ENCODE results near the gene PIP4K2A. TPM values are rescaled to one million over a fixed set of nuclear protein-coding genes. Genes with fewer than 3 reads are reported as not detected.
A peak's percentile ranks its signal among the peaks of the same experiment; 100 is the strongest.

PIP4K2A gene
- total RNA-seq, 2 donors from 2014 or later = 15.0 to 17.8 TPM

DNA sequence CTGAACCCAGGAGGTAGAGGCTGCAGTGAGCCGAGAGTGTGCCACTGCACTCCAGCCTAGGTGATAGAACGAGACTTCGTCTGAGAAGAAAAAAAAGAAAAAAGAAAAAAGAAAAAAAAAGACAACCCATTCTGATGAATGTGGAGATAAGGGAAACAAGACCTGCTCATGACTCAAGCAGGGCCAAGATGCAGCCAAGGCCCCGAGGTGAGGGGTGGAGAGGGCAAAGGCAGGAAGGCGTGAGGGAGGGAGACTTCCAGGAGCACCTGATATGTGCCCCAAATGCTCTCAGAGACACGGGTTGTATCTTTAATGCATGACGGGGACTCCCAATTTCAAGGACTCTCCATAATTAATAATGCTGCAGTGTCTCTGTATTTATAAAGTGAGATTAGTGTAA is 134.6 kb downstream of the PIP4K2A start:
- Mint-ChIP-seq H3K27ac (no peak overlapping the region), H3K4me1 (peaks cover 3% of the 10 kb centered on the region)
- 93 to 95% methylated on average over 5 to 7 of the region's 7 CpGs for WGBS, 2 experiments (ENCODE audit: insufficient coverage in 1 of 2, insufficient read length in 1 of 2)

DNA sequence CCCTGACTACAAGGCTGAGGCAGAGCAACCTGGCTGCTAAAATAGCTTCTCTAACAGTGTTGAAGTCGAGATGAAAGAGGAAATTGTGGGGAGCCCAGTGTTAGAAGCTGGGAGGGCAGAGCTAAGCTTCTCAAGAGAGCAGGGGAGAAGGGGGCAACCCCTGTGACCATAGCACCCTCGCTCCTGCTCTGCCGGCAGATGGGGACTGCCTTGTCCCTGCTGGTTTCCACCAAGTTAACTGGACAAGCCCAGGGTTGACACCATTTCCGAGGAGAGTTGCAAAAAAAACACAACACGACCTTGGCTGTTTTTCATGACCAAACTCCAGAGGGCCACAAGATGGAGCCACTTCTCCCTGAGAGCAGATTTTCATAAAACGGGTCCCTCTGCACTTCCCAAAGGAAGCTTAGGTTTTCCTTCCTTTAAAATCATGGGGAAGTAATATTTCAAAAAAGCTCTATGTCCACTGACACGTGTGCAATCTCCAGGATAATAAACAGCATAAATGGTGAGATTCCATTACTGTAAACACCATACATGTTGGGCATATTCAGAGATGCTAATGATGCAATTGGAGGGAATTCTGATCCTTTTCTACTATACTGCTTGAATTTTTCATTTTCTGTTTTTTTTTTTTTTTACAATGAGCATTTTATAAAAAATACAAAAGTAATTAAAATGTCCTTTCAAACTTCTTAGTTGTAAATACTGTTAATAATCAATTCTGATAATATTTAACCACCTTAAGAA is 140.4 kb downstream of the PIP4K2A start:
- TF ChIP-seq, protein P1, sequence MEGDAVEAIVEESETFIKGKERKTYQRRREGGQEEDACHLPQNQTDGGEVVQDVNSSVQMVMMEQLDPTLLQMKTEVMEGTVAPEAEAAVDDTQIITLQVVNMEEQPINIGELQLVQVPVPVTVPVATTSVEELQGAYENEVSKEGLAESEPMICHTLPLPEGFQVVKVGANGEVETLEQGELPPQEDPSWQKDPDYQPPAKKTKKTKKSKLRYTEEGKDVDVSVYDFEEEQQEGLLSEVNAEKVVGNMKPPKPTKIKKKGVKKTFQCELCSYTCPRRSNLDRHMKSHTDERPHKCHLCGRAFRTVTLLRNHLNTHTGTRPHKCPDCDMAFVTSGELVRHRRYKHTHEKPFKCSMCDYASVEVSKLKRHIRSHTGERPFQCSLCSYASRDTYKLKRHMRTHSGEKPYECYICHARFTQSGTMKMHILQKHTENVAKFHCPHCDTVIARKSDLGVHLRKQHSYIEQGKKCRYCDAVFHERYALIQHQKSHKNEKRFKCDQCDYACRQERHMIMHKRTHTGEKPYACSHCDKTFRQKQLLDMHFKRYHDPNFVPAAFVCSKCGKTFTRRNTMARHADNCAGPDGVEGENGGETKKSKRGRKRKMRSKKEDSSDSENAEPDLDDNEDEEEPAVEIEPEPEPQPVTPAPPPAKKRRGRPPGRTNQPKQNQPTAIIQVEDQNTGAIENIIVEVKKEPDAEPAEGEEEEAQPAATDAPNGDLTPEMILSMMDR (conservative IDR thresholded peaks at IDR 0.05) = peak; percentile 69
- Histone ChIP-seq H3K4me1 (ENCODE audit: control insufficient read depth, insufficient read depth, low read length) (no peaks in the 10 kb centered on the region), H3K36me3 (ENCODE audit: control insufficient read depth, insufficient read depth, low read length) (peaks cover 5% of the 10 kb centered on the region), H3K27me3 (ENCODE audit: control insufficient read depth, insufficient read depth, low read length, poor library complexity, severe bottlenecking) (no peaks in the 10 kb centered on the region), H3K9me3 (ENCODE audit: control insufficient read depth, low read length) (no peaks in the 10 kb centered on the region), H3K4me3 (ENCODE audit: low read length) (no peak overlapping the region), H3K27ac (ENCODE audit: low read depth, low read length) (no peak overlapping the region), H3K9ac (ENCODE audit: extremely low read depth, low read length, poor library complexity, severe bottlenecking) (no peak overlapping the region)
- H3K36me3 Mint-ChIP-seq (ENCODE audit: low read depth) = peaks cover 43% of the 10 kb centered on the region
- WGBS, 2 experiments (ENCODE audit: insufficient coverage in 1 of 2, insufficient read length in 1 of 2) = 71 to 93% methylated on average over 5 to 7 of the region's 7 CpGs
- H3K4me1 Mint-ChIP-seq = no peaks in the 10 kb centered on the region
- H3K27me3 Mint-ChIP-seq (ENCODE audit: insufficient read depth) = no peaks in the 10 kb centered on the region
- H3K27ac Mint-ChIP-seq = no peak overlapping the region
- no peaks in the 10 kb centered on the region for H3K9me3 Mint-ChIP-seq
- peak; percentile 59 for DNase-seq
- no peak overlapping the region for H3K4me3 Mint-ChIP-seq

More for the DNA sequence above, 134.6 kb downstream of the PIP4K2A start:
- Mint-ChIP-seq H3K27me3 (ENCODE audit: insufficient read depth) (no peaks in the 10 kb centered on the region), H3K9me3 (no peaks in the 10 kb centered on the region), H3K4me3 (no peak overlapping the region), H3K36me3 (ENCODE audit: low read depth) (peaks cover 27% of the 10 kb centered on the region)
- Histone ChIP-seq H3K4me1 (ENCODE audit: control insufficient read depth, insufficient read depth, low read length) (no peaks in the 10 kb centered on the region), H3K4me3 (ENCODE audit: low read length) (no peak overlapping the region), H3K9ac (ENCODE audit: extremely low read depth, low read length, poor library complexity, severe bottlenecking) (no peak overlapping the region), H3K36me3 (ENCODE audit: control insufficient read depth, insufficient read depth, low read length) (no peaks in the 10 kb centered on the region), H3K27ac (ENCODE audit: low read depth, low read length) (no peak overlapping the region), H3K27me3 (ENCODE audit: control insufficient read depth, insufficient read depth, low read length, poor library complexity, severe bottlenecking) (no peaks in the 10 kb centered on the region), H3K9me3 (ENCODE audit: control insufficient read depth, low read length) (no peaks in the 10 kb centered on the region)
- TF ChIP-seq, protein P1 (conservative IDR thresholded peaks at IDR 0.05) = no peak
- no peak for DNase-seq

DNA sequence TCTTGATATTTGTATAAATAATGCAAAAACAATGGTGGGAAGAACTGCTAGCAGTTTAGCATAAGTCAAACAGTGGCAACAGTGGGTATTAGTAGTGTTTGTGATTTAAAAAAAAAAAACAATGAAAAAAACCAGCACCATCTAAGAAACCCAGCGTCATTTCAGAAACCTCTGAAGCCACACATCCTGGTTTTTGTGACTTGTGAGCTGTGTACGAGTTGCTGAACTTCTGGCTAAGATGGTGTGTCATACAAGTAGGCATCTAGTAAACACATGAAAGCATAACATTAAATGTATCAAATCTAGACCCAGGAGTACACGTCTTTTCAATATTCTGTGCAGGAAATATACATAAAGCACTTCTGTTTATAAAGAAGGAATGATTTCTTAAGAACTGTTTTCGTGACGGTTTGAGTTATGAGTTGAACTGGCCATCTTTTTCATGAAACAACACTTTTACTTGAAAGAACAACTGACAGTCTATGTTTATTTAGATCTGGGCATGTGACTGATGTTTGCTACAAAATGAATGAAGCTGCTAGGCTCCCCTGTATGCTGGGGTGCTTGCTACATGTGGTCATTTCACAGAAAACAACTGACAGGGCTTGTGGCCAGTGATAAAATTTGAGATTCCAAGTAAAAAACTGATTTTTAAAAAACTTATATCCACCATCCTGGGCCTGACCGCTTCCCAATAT is 143.5 kb downstream of the PIP4K2A start:
- TF ChIP-seq, protein P1 (conservative IDR thresholded peaks at IDR 0.05) = no peak
- Histone ChIP-seq H3K27ac (ENCODE audit: low read depth, low read length) (no peak overlapping the region), H3K4me1 (ENCODE audit: control insufficient read depth, insufficient read depth, low read length) (no peaks in the 10 kb centered on the region), H3K9me3 (ENCODE audit: control insufficient read depth, low read length) (no peaks in the 10 kb centered on the region), H3K9ac (ENCODE audit: extremely low read depth, low read length, poor library complexity, severe bottlenecking) (no peak overlapping the region), H3K4me3 (ENCODE audit: low read length) (no peak overlapping the region), H3K36me3 (ENCODE audit: control insufficient read depth, insufficient read depth, low read length) (peaks cover 5% of the 10 kb centered on the region), H3K27me3 (ENCODE audit: control insufficient read depth, insufficient read depth, low read length, poor library complexity, severe bottlenecking) (no peaks in the 10 kb centered on the region)
- Mint-ChIP-seq H3K27me3 (ENCODE audit: insufficient read depth) (no peaks in the 10 kb centered on the region), H3K36me3 (ENCODE audit: low read depth) (peaks cover 53% of the 10 kb centered on the region), H3K4me3 (no peak overlapping the region), H3K4me1 (no peaks in the 10 kb centered on the region), H3K27ac (no peak overlapping the region), H3K9me3 (peaks cover 13% of the 10 kb centered on the region)
- DNase-seq = no peak
- WGBS, 2 experiments (ENCODE audit: insufficient coverage in 1 of 2, insufficient read length in 1 of 2) = 80 to 90% methylated on average over 2 to 6 of the region's 6 CpGs
